CD14-positive monocyte (primary cell): ENCODE measurements around the gene MYOM1. TPM values are rescaled to one million over a fixed set of nuclear protein-coding genes. Genes with fewer than 3 reads are reported as not detected.

ENCODE experiments used
- DNase-seq, 3 donors: peaks; one replicate each; pipeline ENCODE4 v3.0.0-alpha.2; 2011 to 2022
- H2AFZ ChIP-seq: 2 replicates; pipeline ENCODE4 v1.6.0; 2012; ENCODE audit warnings: mild to moderate bottlenecking, low read depth, low read length, inconsistent platforms; ENCODE audit not compliant: insufficient read depth, poor library complexity, severe bottlenecking
- H3K27ac ChIP-seq, 2 donors: 1 replicate in 1 of 2; 2 replicates in 1 of 2; pipeline ENCODE4 v1.5.1; 2012 to 2013; ENCODE audit warnings: low read length in 2 of 2, control low read depth in 1 of 2, inconsistent platforms in 1 of 2, low read depth in 1 of 2, mild to moderate bottlenecking in 1 of 2
- H3K27me3 ChIP-seq, 2 donors: one replicate each; pipeline versions ENCODE4 v1.6.0 to v1.6.1; 2011 to 2013; ENCODE audit warnings: low read length in 2 of 2; ENCODE audit not compliant: control insufficient read depth in 2 of 2, insufficient read depth in 2 of 2
- H3K36me3 ChIP-seq, 2 donors: replicated peaks in 1 of 2; 1 replicate in 1 of 2; 2 replicates in 1 of 2; pipeline versions ENCODE4 v1.5.1 to v1.6.1; 2012 to 2013; ENCODE audit warnings: low read length in 2 of 2, control low read depth in 1 of 2, inconsistent platforms in 1 of 2, mild to moderate bottlenecking in 1 of 2; ENCODE audit not compliant: insufficient read depth in 2 of 2, control insufficient read depth in 1 of 2
- H3K4me1 ChIP-seq, 2 donors: 1 replicate in 1 of 2; 2 replicates in 1 of 2; pipeline versions ENCODE4 v1.5.1 to v1.6.1; 2012 to 2013; ENCODE audit warnings: low read length in 2 of 2, control low read depth in 1 of 2, inconsistent platforms in 1 of 2, mild to moderate bottlenecking in 1 of 2, moderate library complexity in 1 of 2; ENCODE audit not compliant: insufficient read depth in 2 of 2, control insufficient read depth in 1 of 2
- H3K4me2 ChIP-seq: replicated peaks from 2 replicates; pipeline ENCODE3; 2012; ENCODE audit warnings: low read length, moderate library complexity, mild to moderate bottlenecking; ENCODE audit not compliant: poor library complexity, severe bottlenecking; ENCODE audit errors: extremely low read depth
- H3K4me3 ChIP-seq, 3 experiments: fragments of 200-600 bp in 1 of 3; sonication (generic) in 1 of 3; replicated peaks in 1 of 3; 1 replicate in 2 of 3; 2 replicates in 1 of 3; pipeline ENCODE4 v1.5.1; 2011 to 2013; ENCODE audit warnings: low read length in 3 of 3, mild to moderate bottlenecking in 3 of 3, control low read depth in 2 of 3, low read depth in 2 of 3, inconsistent platforms in 1 of 3, moderate library complexity in 1 of 3
- H3K79me2 ChIP-seq: 2 replicates; pipeline ENCODE4 v1.6.0; 2012; ENCODE audit warnings: mild to moderate bottlenecking, control low read depth, inconsistent platforms, low read length, moderate library complexity; ENCODE audit not compliant: insufficient read depth
- H3K9ac ChIP-seq: 2 replicates; pipeline ENCODE4 v1.6.0; 2017; ENCODE audit warnings: low read length, mild to moderate bottlenecking; ENCODE audit not compliant: insufficient read depth, poor library complexity, severe bottlenecking
- H3K9me3 ChIP-seq, 2 donors: replicated peaks in 1 of 2; 1 replicate in 1 of 2; 2 replicates in 1 of 2; pipeline versions ENCODE4 v1.5.1 to v1.6.1; 2012 to 2013; ENCODE audit warnings: low read length in 2 of 2, control low read depth in 1 of 2; ENCODE audit not compliant: control insufficient read depth in 1 of 2, insufficient read depth in 1 of 2
- H4K20me1 ChIP-seq: 2 replicates; pipeline ENCODE4 v1.6.0; 2012; ENCODE audit warnings: mild to moderate bottlenecking, low read length, control low read depth, moderate library complexity; ENCODE audit not compliant: insufficient read depth
- H3K27ac Mint-ChIP-seq, 7 donors: one replicate each; pipeline ENCODE4 v1.8.0; 2020; ENCODE audit warnings: mild to moderate bottlenecking in 7 of 7, mixed read lengths in 7 of 7, moderate library complexity in 6 of 7, inconsistent platforms in 2 of 7
- H3K27me3 Mint-ChIP-seq, 3 donors: one replicate each; pipeline ENCODE4 v1.8.0; 2021 to 2022; ENCODE audit warnings: low read depth in 3 of 3, mild to moderate bottlenecking in 3 of 3, mixed read lengths in 3 of 3, moderate library complexity in 3 of 3, inconsistent platforms in 1 of 3
- H3K36me3 Mint-ChIP-seq, 2 donors: one replicate each; pipeline ENCODE4 v1.8.0; 2020; ENCODE audit warnings: mixed read lengths in 2 of 2, inconsistent platforms in 1 of 2, mild to moderate bottlenecking in 1 of 2
- H3K4me1 Mint-ChIP-seq: one replicate; pipeline ENCODE4 v1.8.0; 2020; ENCODE audit warnings: mild to moderate bottlenecking, mixed read lengths
- H3K4me3 Mint-ChIP-seq, 2 donors: one replicate each; pipeline ENCODE4 v1.8.0; 2020; ENCODE audit warnings: mild to moderate bottlenecking in 2 of 2, mixed read lengths in 2 of 2, moderate library complexity in 1 of 2
- H3K9me3 Mint-ChIP-seq, 7 donors: one replicate each; pipeline ENCODE4 v1.8.0; 2020 to 2022; ENCODE audit warnings: mixed read lengths in 7 of 7, mild to moderate bottlenecking in 6 of 7, moderate library complexity in 6 of 7, inconsistent platforms in 2 of 7
- CTCF ChIP-seq: fragments of 200-600 bp; IDR thresholded peaks from one replicate; pipeline ENCODE4 v1.8.0; 2022; ENCODE audit warnings: antibody characterized with exemption, mild to moderate bottlenecking
- WGBS: methylation state at CpG from one replicate; pipeline ENCODE4 v1.1.5; 2013; ENCODE audit warnings: missing lambda C conversion rate; ENCODE audit not compliant: insufficient coverage; 5-methylcytosine and 5-hydroxymethylcytosine counted together
- intact Hi-C, 2 donors: fragments of 100-400 bp; cut with micrococcal nuclease; formaldehyde crosslinking; loops; one replicate each; pipeline versions ENCODE4 v1.15.0 to v1.15.1; 2023
- polyA plus RNA-seq, 3 donors: library from polyadenylated mRNA; depleted of rRNA in 1 of 3; unstranded in 2 of 3; stranded (reverse) in 1 of 3; fragments of 300-500 nt in 2 of 3; fragments of >200 nt in 1 of 3; fragmentation: Illumina TruSeq in 2 of 3; gene quantifications; 1 replicate in 2 of 3; 2 replicates in 1 of 3; pipeline ENCODE4 v1.2.3, GENCODE V29; 2012 to 2021

Gene MYOM1
- polyA plus RNA-seq, 3 donors, result 0.05 to 0.95 (median 0.22) TPM

DNA sequence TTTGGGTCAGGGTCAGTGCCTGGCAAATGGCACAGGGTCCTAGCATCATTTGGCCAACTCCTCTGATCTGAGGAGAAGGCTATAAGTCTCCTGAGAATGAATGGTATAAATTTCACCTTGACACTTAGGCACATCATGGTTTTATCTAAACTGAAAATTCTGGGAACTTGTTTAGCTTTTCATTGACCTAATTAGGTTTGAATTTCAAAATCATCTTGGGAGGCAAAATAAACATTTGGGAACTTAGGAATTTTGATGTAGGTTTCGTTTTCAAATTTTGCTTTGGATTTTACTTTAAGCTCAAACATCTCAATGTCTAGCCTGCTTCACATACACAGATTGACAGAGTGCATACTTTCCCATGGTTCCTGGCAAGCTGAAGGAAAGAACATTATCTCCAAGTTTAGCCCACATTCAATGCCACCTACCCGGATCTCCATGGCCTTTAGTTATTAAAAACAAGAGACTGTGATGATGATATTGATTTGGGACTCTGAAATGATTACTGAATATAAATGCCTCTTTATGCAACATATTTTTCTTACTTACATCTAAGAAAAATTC lies 44.5 kb downstream of the MYOM1 start:
- H3K4me3 Mint-ChIP-seq, result no peak overlapping the region
- Histone ChIP-seq H3K4me3 (no peak overlapping the region), H2AFZ (no peak overlapping the region), H3K9ac (no peak overlapping the region), H3K79me2 (no peaks in the 10 kb centered on the region), H4K20me1 (no peaks in the 10 kb centered on the region), H3K4me2 (no peak overlapping the region), H3K9me3 (no peaks in the 10 kb centered on the region), H3K27me3 (no peaks in the 10 kb centered on the region), H3K27ac (no peak overlapping the region), H3K36me3 (no peaks in the 10 kb centered on the region), H3K4me1 (peaks cover 41 to 45% of the 10 kb centered on the region in 2 donors)
- H3K27me3 Mint-ChIP-seq, result no peaks in the 10 kb centered on the region
- no peak for DNase-seq
- H3K27ac Mint-ChIP-seq, result peak overlapping the region in 1 of 7 donors; percentile 7
- WGBS, result no CpG with 5 or more reads among the region's 2 CpGs
- no peaks in the 10 kb centered on the region for H3K9me3 Mint-ChIP-seq
- no peaks in the 10 kb centered on the region for H3K36me3 Mint-ChIP-seq
- TF ChIP-seq CTCF, result no peak
- H3K4me1 Mint-ChIP-seq, result peaks cover 34% of the 10 kb centered on the region
- intact Hi-C loops, result loop anchor here (5.0 to 10.0 kb wide), 3 partner anchors 72 to 280 kb away; partner anchors contain the start of genes LPIN2 (in 1 of the 2), MYL12A (in 1 of the 2) and TGIF1 (in 1 of the 2)

GRCh38 chr18:3172097-3172496 lies 47.7 kb downstream of the MYOM1 start:
- peak; percentile 53 to 80 (median 65) for DNase-seq
- H3K4me3 Mint-ChIP-seq, result peak overlapping the region in 1 of 2 donors; percentile 57
- intact Hi-C loops, result loop anchor here in 1 of 2 donors (10.0 kb wide), 2 partner anchors 157 to 283 kb away; partner anchors contain the start of genes LPIN2 and TGIF1
- H3K27me3 ChIP-seq, result no peaks in the 10 kb centered on the region
- no peaks in the 10 kb centered on the region for H3K36me3 ChIP-seq
- H3K79me2 ChIP-seq, result no peaks in the 10 kb centered on the region
- peaks cover 18% of the 10 kb centered on the region for H3K4me1 Mint-ChIP-seq
- H3K27me3 Mint-ChIP-seq, result no peaks in the 10 kb centered on the region
- H3K9me3 Mint-ChIP-seq, result no peaks in the 10 kb centered on the region
- H3K9ac ChIP-seq, result no peak overlapping the region
- H3K27ac ChIP-seq, result peak overlapping the region in 1 of 2 donors; percentile 79
- H3K4me1 ChIP-seq, result peaks cover 23 to 30% of the 10 kb centered on the region in 2 donors
- TF ChIP-seq CTCF, result no peak
- H4K20me1 ChIP-seq, result no peaks in the 10 kb centered on the region
- H3K36me3 Mint-ChIP-seq, result no peaks in the 10 kb centered on the region
- H3K4me2 ChIP-seq, result peak overlapping the region; percentile 24
- no peaks in the 10 kb centered on the region for H3K9me3 ChIP-seq
- 57% methylated on average over 1 of the region's 3 CpGs for WGBS
- no peak overlapping the region for H3K4me3 ChIP-seq
- H3K27ac Mint-ChIP-seq, result peak overlapping the region; percentile 22 to 88 (median 84)
- H2AFZ ChIP-seq, result no peak overlapping the region
